WI38 (cell line): Measurements from ENCODE around the gene IL18RAP.

Source experiments
- H3K4me3 ChIP-seq: 2 replicates; pipeline ENCODE4 v1.5.1; 2011; ENCODE audit warnings: low read depth, mild to moderate bottlenecking, control low read depth, low read length
- CTCF ChIP-seq: IDR thresholded peaks from 2 replicates; pipeline ENCODE4 v1.5.1; 2012; ENCODE audit warnings: low read depth, mild to moderate bottlenecking, control low read depth, low read length

IL18RAP gene

GRCh38 chr2:102387763-102388546, 35.0 kb upstream of the IL18RAP start:
- H3K4me3 ChIP-seq: no peak overlapping the region
- TF ChIP-seq CTCF: no peak

GRCh38 chr2:102391565-102391964, 31.4 kb upstream of the IL18RAP start:
- H3K4me3 ChIP-seq: no peak overlapping the region
- no peak for TF ChIP-seq CTCF

- H3K4me3 ChIP-seq: no peak overlapping the region
- no peak for TF ChIP-seq CTCF
Measured at GRCh38 chr2:102392096-102392495, 30.9 kb upstream of the IL18RAP start.

- no peak for TF ChIP-seq CTCF
- H3K4me3 ChIP-seq: no peak overlapping the region
Measured at GRCh38 chr2:102392942-102393341, 30.0 kb upstream of the IL18RAP start.

GRCh38 chr2:102396012-102396411, 26.9 kb upstream of the IL18RAP start:
- no peak for TF ChIP-seq CTCF
- H3K4me3 ChIP-seq: no peak overlapping the region

GRCh38 chr2:102397209-102397608, 25.8 kb upstream of the IL18RAP start:
- H3K4me3 ChIP-seq: no peak overlapping the region
- no peak for TF ChIP-seq CTCF

- H3K4me3 ChIP-seq: no peak overlapping the region
- TF ChIP-seq CTCF: no peak
Measured at GRCh38 chr2:102399499-102400141, 23.3 kb upstream of the IL18RAP start.
